ENCODE measurements around the gene TMC7. TPM values are rescaled to one million over a fixed set of nuclear protein-coding genes. Genes with fewer than 3 reads are reported as not detected.

The TMC7 gene
- total and polyA plus RNA-seq, 2 of the 13 experiments (the other 11 are each of a cell fraction or from before 2014, with no cell fraction given), result 1.2 to 5.1 TPM

DNA sequence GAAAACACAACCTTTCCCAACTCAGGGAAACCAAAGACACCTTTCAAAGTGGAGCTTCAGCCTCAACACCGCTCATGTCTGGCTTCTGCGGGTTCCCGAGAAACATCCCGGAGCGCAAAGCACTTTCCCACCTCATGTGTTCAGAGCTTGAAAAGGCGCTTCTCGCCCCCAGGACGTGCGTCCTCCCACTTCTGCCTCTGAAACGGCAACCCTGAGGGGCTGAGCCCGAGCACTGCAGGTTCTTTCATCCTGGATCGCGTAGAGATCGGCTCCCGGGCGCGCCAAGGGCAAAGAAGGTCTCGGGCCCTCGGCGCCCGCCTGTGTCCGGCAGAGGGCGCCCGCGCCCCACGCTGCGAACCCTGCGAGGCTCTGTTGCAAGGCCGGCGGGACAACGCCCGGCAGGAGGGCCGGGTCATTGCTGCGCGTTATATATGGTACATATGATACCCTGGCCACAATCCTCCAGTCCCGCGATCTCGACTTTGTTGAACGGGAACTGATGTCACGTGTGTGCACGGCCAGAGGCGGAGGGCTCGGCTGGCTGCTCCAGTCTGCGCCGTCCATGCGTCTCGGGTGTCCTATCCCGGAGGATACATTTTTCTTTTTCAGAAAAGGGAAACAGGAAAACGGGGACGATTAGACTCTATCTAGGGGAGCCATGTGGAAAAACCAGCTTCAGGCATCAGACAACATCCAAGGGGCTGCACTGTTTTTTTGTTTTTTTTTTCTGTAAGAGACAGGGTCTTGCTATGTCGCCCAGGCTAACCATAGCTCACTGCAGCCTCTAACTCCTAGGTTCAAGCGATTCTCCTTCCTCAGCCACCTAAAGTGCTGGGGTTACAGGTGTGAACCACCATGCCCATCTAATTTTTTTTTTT lies 102.8 kb downstream of the TMC7 start (continued):
- TF ChIP-seq, protein P1, sequence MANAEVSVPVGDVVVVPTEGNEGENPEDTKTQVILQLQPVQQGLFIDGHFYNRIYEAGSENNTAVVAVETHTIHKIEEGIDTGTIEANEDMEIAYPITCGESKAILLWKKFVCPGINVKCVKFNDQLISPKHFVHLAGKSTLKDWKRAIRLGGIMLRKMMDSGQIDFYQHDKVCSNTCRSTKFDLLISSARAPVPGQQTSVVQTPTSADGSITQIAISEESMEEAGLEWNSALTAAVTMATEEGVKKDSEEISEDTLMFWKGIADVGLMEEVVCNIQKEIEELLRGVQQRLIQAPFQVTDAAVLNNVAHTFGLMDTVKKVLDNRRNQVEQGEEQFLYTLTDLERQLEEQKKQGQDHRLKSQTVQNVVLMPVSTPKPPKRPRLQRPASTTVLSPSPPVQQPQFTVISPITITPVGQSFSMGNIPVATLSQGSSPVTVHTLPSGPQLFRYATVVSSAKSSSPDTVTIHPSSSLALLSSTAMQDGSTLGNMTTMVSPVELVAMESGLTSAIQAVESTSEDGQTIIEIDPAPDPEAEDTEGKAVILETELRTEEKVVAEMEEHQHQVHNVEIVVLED (CRISPR knock-in tag; IDR thresholded peaks at IDR 0.05; ENCODE audit: borderline replicate concordance), result peak; percentile 70; the same call in 1 of the 2 replicates
- peak; percentile 94; the same call in 1 of the 2 replicates for TF ChIP-seq GTF3A (CRISPR knock-in tag; conservative IDR thresholded peaks at IDR 0.05)
- peak; percentile 93; the same call in 1 of the 2 replicates for TF ChIP-seq ZNF670 (CRISPR knock-in tag; IDR thresholded peaks at IDR 0.05; ENCODE audit: borderline replicate concordance)
- TF ChIP-seq ZNF773 (CRISPR knock-in tag; IDR thresholded peaks at IDR 0.05; ENCODE audit: borderline replicate concordance), result peak; percentile 64; the same call in 1 of the 2 replicates
- TF ChIP-seq TBX2 (CRISPR knock-in tag; IDR thresholded peaks at IDR 0.05; ENCODE audit: borderline replicate concordance), result peak; percentile 85
- peak; percentile 72 for TF ChIP-seq MIXL1 (CRISPR knock-in tag; IDR thresholded peaks at IDR 0.05)
- TF ChIP-seq ZNF557 (CRISPR knock-in tag; IDR thresholded peaks at IDR 0.05), result peak; percentile 91
- TF ChIP-seq, protein P2, sequence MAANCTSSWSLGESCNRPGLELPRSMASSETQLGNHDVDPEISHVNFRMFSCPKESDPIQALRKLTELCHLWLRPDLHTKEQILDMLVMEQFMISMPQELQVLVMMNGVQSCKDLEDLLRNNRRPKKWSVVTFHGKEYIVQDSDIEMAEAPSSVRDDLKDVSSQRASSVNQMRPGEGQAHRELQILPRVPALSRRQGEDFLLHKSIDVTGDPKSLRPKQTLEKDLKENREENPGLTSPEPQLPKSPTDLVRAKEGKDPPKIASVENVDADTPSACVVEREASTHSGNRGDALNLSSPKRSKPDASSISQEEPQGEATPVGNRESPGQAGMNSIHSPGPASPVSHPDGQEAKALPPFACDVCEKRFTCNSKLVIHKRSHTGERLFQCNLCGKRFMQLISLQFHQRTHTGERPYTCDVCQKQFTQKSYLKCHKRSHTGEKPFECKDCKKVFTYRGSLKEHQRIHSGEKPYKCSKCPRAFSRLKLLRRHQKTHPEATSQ (CRISPR knock-in tag; IDR thresholded peaks at IDR 0.05; ENCODE audit: borderline replicate concordance), result no peak
- peak; percentile 90 for TF ChIP-seq SIX1 (CRISPR knock-in tag; IDR thresholded peaks at IDR 0.05; ENCODE audit: borderline replicate concordance)
- TF ChIP-seq ZNF615 (CRISPR knock-in tag; IDR thresholded peaks at IDR 0.05; ENCODE audit: borderline replicate concordance), result no peak; the same call in 1 of the 2 replicates
- peak; percentile 72 for TF ChIP-seq ZFY (CRISPR knock-in tag; IDR thresholded peaks at IDR 0.05)
- TF ChIP-seq SMYD3 (CRISPR knock-in tag; IDR thresholded peaks at IDR 0.05), result no peak
- TF ChIP-seq ZNF12 (CRISPR knock-in tag; IDR thresholded peaks at IDR 0.05), result peak; percentile 82
- TF ChIP-seq, protein P3, sequence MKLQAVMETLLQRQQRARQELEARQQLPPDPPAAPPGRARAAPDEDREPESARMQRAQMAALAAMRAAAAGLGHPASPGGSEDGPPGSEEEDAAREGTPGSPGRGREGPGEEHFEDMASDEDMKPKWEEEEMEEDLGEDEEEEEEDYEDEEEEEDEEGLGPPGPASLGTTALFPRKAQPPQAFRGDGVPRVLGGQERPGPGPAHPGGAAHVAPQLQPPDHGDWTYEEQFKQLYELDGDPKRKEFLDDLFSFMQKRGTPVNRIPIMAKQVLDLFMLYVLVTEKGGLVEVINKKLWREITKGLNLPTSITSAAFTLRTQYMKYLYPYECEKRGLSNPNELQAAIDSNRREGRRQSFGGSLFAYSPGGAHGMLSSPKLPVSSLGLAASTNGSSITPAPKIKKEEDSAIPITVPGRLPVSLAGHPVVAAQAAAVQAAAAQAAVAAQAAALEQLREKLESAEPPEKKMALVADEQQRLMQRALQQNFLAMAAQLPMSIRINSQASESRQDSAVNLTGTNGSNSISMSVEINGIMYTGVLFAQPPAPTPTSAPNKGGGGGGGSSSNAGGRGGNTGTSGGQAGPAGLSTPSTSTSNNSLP (IDR thresholded peaks at IDR 0.05; ENCODE audit: low read depth, low read length), result peak; percentile 72; the same call in 1 of the 2 replicates
- peak; percentile 78; the same call in 1 of the 2 replicates for TF ChIP-seq SMC3 (IDR thresholded peaks at IDR 0.05; ENCODE audit: low read length)
- no peak for TF ChIP-seq ZSCAN25 (CRISPR knock-in tag; IDR thresholded peaks at IDR 0.05)
- peak; percentile 60; the same call in 1 of the 2 replicates for TF ChIP-seq ZNF598 (CRISPR knock-in tag; IDR thresholded peaks at IDR 0.05; ENCODE audit: borderline replicate concordance)
- no peak for TF ChIP-seq ATM (IDR thresholded peaks at IDR 0.05; ENCODE audit: borderline replicate concordance)
- TF ChIP-seq, protein P4, sequence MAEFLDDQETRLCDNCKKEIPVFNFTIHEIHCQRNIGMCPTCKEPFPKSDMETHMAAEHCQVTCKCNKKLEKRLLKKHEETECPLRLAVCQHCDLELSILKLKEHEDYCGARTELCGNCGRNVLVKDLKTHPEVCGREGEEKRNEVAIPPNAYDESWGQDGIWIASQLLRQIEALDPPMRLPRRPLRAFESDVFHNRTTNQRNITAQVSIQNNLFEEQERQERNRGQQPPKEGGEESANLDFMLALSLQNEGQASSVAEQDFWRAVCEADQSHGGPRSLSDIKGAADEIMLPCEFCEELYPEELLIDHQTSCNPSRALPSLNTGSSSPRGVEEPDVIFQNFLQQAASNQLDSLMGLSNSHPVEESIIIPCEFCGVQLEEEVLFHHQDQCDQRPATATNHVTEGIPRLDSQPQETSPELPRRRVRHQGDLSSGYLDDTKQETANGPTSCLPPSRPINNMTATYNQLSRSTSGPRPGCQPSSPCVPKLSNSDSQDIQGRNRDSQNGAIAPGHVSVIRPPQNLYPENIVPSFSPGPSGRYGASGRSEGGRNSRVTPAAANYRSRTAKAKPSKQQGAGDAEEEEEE (CRISPR knock-in tag; IDR thresholded peaks at IDR 0.05; ENCODE audit: borderline replicate concordance), result no peak
- peak; percentile 93 for TF ChIP-seq ZBTB38 (CRISPR knock-in tag; IDR thresholded peaks at IDR 0.05)
- peak; percentile 79; the same call in 1 of the 3 replicates for TF ChIP-seq MXI1 (IDR thresholded peaks at IDR 0.05; ENCODE audit: borderline replicate concordance, low read depth, low read length)
- TF ChIP-seq ZNF350 (CRISPR knock-in tag; IDR thresholded peaks at IDR 0.05; ENCODE audit: borderline replicate concordance, low read depth), result peak; percentile 96
- peak; percentile 80; the same call in 1 of the 2 replicates for TF ChIP-seq CAMTA2 (CRISPR knock-in tag; IDR thresholded peaks at IDR 0.05; ENCODE audit: borderline replicate concordance)
